Fibroblast of skin of left biceps (primary cell): ENCODE measurements around the gene TBC1D3E.
"Not testable (repeated sequence)": the region's sequence is repeated elsewhere in the genome, so short reads cannot be mapped to it uniquely, and the experiment has no call there.

Source experiments
- DNase-seq, 2 experiments: peaks; one replicate each; pipeline ENCODE4 v3.0.0-alpha.2; 2013; ENCODE audit warnings: low read depth in 2 of 2

TBC1D3E gene

DNA sequence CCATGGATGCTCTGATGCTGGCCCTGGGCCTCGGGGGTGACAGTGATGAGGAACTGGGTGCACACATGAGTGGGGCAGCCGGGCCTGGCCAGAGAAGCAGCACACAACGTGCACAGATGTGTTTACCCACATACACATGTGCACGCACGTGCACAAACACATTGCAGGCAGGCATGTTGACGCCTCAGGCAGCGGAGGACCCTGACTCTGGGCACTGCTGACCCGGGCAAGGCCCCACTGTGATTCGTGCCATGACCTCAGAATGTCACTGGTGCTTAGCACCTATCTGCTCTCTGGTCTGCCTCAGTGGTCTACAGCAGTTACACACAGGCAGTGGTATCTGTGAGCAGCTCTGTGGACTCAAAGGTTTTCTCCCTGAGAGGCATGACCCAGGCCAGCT is at the start of gene TBC1D3E:
Gene TBC1D3E (plus strand): TSS at position 301 of the 400 bp plus-strand sequence. CDS start 1,545 bp downstream, outside the sequence.
- DNase-seq = not testable (repeated sequence)

DNA sequence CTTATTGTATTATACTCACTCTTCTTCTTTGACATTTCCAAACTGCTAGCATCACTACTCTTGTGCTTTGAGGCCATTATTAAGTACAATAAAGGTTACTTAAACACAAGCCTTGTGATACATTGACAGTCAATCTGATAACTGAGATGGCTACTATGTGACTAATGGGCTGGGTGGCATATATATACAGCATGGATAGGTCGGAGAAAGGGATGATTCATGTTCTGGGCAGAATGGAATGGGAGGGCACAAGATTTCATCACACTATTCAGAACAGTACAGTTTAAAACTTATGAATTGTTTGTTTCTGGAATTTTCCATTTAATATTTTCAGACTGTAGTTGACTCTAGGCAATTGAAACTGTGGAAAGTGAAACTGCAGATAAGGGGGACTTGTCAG is 40.4 kb upstream of the TBC1D3E start:
- DNase-seq = not testable (repeated sequence)

DNA sequence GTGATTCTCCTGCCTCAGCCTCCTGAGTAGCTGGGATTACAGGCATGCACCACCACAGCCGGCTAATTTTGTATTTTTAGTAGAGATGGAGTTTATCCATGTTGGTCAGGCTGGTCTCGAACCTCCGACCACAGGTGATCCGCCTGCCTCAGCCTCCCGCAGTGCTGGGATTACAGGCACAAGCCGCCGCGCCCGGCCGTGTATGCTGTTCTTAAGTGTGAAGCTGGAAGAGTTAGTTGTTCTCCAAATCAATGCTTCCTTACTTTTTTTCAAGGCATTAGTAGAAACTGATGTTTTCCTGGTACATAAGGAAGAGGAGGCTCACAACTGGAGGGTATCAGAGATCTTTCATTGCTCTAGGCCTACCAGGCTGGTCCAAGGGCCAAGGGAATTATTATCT is 39.6 kb upstream of the TBC1D3E start:
- not testable (repeated sequence) for DNase-seq

DNA sequence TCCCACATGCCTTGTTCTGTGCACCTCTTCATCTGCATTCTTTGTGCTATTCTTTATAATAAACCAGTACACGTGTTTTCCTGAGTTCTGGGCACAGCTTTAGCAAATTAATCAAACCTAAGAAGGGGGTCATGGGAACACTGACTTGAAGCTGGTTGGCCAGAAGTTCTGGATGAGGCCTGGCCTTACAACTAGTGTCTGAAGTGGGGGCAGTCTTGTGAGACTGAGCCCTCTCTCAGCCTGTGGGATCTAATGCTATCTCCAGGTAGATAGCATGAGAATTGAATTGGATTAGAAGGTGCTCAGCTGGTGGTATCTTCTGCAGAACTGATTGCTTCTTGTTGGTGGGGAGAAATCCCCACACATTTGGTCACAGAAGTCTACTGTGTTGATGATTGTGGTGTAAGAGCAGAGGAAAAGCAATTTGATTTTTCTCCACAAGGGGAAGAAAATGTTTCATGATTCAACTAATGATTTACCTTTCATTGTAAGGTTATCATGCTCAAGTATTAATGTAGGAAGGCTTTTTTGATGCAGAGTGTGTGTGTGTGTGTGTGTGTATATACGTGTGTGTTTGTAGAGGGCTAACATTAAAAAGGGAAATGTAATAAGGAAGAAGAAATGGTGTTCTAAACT is 33.6 kb upstream of the TBC1D3E start:
- not testable (repeated sequence) for DNase-seq

DNA sequence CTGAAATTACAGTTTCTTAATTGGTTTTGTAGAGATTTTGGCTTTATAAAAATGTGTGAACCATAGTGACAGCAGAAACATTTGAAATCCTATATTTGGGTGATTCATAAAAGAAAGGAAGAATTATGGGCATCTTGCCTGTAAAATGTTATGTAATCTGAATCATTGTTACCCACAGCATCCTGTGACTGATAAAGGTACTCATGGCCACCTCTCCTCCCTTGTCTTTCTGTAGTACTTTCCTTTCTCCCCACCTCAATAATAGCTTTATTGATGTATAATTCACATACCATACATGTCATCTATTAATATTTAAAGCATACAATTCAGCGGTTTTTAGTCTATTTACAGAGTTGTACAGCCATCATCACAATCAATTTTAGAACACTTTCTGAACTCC is 28.5 kb upstream of the TBC1D3E start:
- DNase-seq = not testable (repeated sequence)

DNA sequence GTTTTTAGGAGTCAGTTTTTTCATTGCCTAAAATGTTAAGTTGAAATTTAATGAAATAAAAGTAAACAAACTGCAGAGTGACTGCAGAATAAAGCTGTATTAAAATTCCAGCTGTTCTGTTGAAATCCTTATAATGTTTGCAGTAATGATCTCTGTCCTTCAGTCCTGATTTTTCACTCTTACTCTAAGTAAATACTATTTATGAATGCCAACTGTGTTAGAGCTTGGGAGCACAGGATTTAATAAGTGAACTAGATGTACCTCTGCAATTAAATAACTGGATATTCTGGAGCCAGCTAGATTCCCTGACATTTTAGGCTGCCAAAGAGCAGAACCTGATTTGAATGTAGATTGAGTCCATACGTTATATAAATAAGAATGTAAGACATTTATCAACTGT is 7.9 kb upstream of the TBC1D3E start:
- not testable (repeated sequence) for DNase-seq

DNA sequence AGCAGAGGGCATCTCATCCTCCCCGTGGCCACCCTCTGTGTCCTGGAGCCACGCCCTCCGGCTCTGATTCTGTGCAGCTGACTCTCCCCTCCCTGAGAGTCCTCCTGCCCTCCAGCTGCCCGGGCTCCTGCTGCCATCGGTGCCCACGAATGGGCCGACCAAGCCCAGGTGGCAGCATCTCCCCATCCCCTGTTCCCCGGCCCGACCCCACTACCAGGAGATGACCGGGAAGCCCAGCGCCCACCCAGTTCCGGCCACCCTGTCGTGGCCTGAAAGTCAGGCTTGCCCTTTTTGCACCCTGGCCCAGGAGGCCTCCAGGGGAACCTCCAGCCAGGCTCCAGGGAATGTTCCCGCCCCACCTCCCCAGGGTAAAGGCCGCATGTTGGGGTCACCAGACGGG is 7.1 kb downstream of the TBC1D3E start:
- not testable (repeated sequence) for DNase-seq
